Activated T-cell treated with anti-CD3 and anti-CD28 coated beads, Interleukin-2, amount 50 U/mL, for 4 hours (primary cell): ENCODE results near the gene TAC3. TPM values are rescaled to one million over a fixed set of nuclear protein-coding genes. Genes with fewer than 3 reads are reported as not detected.
"Not testable (repeated sequence)": the region's sequence is repeated elsewhere in the genome, so short reads cannot be mapped to it uniquely, and the experiment has no call there.

Source experiments
- ATAC-seq, 2 donors: fragments of 200-7000 bp; cut with Tn5 transposase; one replicate each; pipeline ENCODE4 v1.10.0; 2021
- DNase-seq: peaks from one replicate; pipeline ENCODE4 v3.0.0-alpha.2; 2020
- H3K27me3 Mint-ChIP-seq: one replicate; pipeline ENCODE4 v1.8.0; 2021; ENCODE audit warnings: low read depth, mixed read lengths
- H3K36me3 Mint-ChIP-seq: one replicate; pipeline ENCODE4 v1.8.0; 2022; ENCODE audit warnings: mixed read lengths; ENCODE audit not compliant: insufficient read depth
- H3K4me1 Mint-ChIP-seq: one replicate; pipeline ENCODE4 v1.8.0; 2021; ENCODE audit warnings: low read depth, mixed read lengths
- H3K4me3 Mint-ChIP-seq: one replicate; pipeline ENCODE4 v1.8.0; 2021; ENCODE audit warnings: mild to moderate bottlenecking, moderate library complexity, mixed read lengths
- H3K9me3 Mint-ChIP-seq: one replicate; pipeline ENCODE4 v1.8.0; 2021; ENCODE audit warnings: mixed read lengths
- total RNA-seq, 3 donors: library from RNA; stranded (reverse); gene quantifications; one replicate each; pipeline ENCODE4 v1.2.1, GENCODE V29; 2021

The TAC3 gene
- total RNA-seq, 3 donors from 2014 or later, result 0.43 TPM; not detected in 2

DNA sequence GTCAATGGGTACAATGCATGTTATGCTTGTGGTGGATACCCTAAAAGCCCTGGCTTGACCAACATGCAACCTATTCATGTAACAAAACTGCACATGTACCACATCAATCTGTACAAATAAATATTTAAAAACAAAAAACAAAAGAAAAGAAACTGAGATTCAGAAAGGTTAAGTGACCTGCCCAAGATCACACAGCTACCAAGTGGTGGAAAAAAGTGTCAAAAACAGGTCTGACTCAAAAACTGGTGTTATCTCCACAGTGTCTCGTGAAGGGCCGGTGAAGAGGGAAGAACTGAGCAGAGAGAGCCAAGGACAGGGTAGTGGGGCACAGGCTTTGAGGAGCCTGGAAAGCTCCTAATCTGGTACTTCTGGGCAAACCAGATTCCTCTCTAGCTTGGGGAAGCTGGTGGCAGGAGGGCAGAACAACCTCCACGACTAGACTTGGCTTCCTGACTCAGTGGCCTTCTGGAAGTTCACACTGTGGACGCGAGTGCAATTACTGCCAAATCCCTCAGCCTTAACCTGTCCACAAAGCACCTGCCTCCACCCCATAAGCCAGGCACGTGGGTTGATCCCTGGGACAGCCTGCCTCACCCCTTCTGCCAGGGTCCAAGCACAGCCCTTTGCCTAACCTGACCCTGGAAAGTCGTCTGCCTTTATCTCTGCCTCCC, 25.5 kb downstream of the TAC3 start:
- Mint-ChIP-seq H3K9me3 (no peaks in the 10 kb centered on the region), H3K4me3 (no peak overlapping the region), H3K4me1 (peaks cover 12% of the 10 kb centered on the region), H3K27me3 (no peaks in the 10 kb centered on the region), H3K36me3 (peaks cover 2% of the 10 kb centered on the region)
- DNase-seq, result no peak
- ATAC-seq, result no peak

DNA sequence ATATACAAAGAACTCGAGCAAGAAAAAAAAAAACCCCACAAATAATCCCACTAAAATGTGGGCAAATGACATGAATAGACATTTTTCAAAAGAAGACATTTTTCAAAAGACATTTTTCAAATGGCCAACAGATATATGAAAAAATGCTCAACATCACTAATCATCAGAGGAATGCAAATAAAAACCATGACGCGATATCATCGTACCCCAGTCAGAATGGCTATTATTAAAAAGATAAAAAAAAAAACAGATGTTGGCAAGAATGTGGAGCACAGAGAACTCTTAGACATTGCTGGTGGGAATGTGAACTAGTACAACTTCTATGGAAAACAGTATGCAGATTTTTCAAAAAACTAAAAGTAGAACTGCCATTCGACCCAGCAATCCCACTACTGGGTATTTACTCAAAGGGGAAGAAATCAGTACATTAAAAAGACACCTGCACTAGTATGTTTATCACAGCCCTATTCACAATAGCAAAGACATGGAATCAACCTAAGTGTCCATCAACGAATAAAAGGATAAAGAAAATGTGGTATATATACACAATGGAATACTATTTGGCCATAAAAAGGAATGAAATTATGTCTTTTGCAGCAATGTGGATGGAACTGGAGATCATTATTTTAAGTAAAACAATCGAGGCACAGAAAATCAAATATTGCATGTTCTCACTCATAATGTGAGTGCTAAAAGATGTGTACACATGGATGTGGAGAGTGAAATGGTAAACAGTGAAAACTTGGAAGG, 26.3 kb downstream of the TAC3 start:
- Mint-ChIP-seq H3K9me3 (no peaks in the 10 kb centered on the region), H3K4me3 (no peak overlapping the region), H3K27me3 (no peaks in the 10 kb centered on the region), H3K4me1 (peaks cover 12% of the 10 kb centered on the region), H3K36me3 (peaks cover 2% of the 10 kb centered on the region)
- DNase-seq (no peak), ATAC-seq (no peak)

DNA sequence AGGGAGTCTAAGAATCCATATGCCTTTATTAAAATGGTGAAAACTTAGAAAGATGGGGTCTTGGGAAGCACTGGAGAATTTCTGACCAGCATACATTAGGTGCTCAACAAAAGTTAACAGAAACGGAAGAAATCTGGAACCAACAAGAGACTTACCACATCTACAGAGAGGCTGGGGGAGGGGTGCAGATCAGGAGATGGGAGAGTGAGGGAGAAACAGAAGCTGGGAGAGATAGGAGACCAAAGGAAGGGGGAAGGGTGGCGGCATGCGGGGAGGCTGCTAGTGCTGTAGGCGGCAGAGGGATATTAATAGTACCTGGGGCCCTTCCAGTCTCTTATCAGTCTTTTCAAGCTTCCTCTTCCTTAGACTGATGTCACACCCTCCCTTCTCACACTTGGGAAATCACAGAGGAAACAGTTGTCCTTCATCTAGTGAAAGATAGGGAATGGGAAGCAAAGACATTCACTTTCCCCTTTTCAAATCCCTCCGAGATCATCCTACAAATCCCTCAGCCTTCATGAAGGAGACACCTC, 28.1 kb downstream of the TAC3 start:
- ATAC-seq (no peak), DNase-seq (no peak)
- no peaks in the 10 kb centered on the region for H3K27me3 Mint-ChIP-seq
- H3K4me3 Mint-ChIP-seq, result no peak overlapping the region
- peaks cover 12% of the 10 kb centered on the region for H3K4me1 Mint-ChIP-seq
- H3K9me3 Mint-ChIP-seq, result no peaks in the 10 kb centered on the region
- H3K36me3 Mint-ChIP-seq, result peaks cover 2% of the 10 kb centered on the region

DNA sequence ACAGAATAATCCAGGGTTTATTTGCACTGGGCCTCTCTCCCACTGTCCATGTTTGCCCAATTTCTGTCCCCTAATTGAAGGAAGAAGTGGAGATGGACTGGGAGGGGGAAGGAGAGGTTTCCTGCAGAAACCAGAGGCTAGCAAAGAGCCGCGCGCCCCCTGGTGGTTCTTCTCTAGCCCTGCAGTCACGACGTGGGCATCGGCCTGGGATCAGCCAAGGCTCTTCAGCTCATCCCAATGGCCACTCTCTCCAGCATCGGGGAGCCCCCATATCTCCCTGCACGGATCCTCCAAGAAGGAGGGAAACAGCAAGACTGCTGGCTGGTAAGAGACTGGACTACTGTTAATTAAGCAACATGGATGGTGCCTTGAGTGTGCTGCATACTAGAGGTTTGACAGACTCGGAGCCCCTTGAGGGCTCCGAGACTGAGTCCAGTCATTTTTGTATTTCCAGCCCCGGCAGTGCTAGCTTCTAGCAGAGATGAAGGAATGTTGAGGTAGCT, 28.7 kb downstream of the TAC3 start:
- Mint-ChIP-seq H3K4me3 (peak overlapping the region; percentile 33), H3K27me3 (no peaks in the 10 kb centered on the region), H3K4me1 (peaks cover 12% of the 10 kb centered on the region), H3K36me3 (no peaks in the 10 kb centered on the region), H3K9me3 (no peaks in the 10 kb centered on the region)
- DNase-seq, result peak; percentile 76
- peak; percentile 82 to 83 for ATAC-seq

DNA sequence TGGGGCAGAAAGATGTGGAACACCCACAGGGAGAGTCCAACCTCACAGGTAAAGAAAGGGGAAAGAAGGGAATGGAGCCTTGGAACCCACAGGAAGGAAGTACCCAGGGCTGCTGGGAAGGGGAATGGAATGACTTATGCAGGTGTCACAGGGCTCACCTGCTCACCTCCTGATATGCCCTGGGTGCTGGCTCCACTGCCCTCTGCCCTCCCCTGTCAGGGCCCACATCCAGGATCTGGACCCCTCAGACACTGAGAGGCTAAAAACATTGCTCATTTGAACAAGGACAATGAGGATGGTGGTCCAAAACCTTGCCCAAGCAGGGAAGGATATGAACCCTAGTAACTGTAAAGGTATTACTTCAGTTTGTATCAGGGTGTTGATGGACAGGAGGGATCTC, 29.3 kb downstream of the TAC3 start:
- Mint-ChIP-seq H3K4me3 (peak overlapping the region; percentile 33), H3K36me3 (no peaks in the 10 kb centered on the region), H3K9me3 (no peaks in the 10 kb centered on the region), H3K27me3 (no peaks in the 10 kb centered on the region), H3K4me1 (peaks cover 12% of the 10 kb centered on the region)
- ATAC-seq (no peak), DNase-seq (no peak)

GRCh38 chr12:56985714-56986113, 30.6 kb downstream of the TAC3 start:
- not testable (repeated sequence) for H3K9me3 Mint-ChIP-seq, H3K4me3 Mint-ChIP-seq, H3K27me3 Mint-ChIP-seq, DNase-seq, H3K36me3 Mint-ChIP-seq, H3K4me1 Mint-ChIP-seq
- ATAC-seq, result peak; percentile 69 to 71

DNA sequence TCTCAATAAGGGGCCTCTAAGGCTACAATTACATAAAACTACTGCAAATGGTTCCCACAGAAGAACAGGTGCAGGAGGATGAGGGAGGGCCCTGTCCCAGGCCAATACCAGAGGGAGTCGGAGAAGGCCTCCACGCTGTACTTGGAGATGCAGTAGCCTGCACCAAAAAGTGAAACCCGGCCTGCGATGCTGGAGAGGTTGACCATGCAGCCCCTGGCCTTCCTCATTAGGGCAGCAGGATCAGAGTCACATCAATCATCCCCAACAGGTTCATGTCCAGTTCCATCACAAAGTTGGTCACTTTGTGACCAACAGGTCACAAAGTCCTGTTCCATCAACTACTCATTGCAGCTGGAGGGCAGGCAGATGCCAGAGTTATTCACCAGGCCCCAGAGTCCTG, 32.9 kb downstream of the TAC3 start:
- ATAC-seq, result no peak
- H3K4me3 Mint-ChIP-seq, result no peak overlapping the region
- no peaks in the 10 kb centered on the region for H3K9me3 Mint-ChIP-seq
- no peaks in the 10 kb centered on the region for H3K27me3 Mint-ChIP-seq
- no peak for DNase-seq
- H3K36me3 Mint-ChIP-seq, result no peaks in the 10 kb centered on the region
- H3K4me1 Mint-ChIP-seq, result peaks cover 5% of the 10 kb centered on the region

DNA sequence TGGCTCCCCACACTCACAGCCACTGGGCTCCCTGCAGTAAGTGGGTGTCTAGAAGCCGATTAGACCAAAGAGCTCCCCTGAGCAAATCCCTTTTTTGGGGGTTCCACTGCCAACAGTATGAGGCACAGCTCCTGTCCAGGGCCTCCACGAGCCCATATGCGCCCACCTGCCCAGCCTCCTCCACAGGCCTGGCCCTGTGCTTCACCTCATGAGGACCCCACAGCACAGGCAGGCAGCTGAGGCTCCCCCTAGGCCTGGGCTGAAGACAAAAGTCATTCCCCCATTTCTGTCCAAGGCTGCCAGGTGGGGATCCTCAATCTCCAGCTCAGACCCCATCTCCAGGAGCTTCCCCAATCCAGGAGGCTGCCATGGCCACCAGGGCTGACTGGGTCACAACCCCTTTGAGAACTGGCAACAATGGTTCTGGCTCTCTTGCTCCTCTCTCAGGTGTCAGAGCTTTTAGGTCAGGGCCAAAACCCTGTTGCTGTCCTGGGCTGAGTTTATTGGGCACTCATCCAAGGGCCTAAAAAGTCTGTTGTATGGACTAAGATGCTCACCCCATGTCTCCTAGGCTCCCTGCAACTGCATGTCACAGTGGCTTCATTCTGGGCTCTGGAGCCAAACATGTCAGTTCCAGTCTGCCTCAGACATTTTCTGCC, 33.6 kb downstream of the TAC3 start:
- H3K27me3 Mint-ChIP-seq, H3K4me3 Mint-ChIP-seq, ATAC-seq, H3K36me3 Mint-ChIP-seq, DNase-seq, H3K9me3 Mint-ChIP-seq, H3K4me1 Mint-ChIP-seq: not testable (repeated sequence)

GRCh38 chr12:56980941-56981530, 35.3 kb downstream of the TAC3 start:
- H3K4me3 Mint-ChIP-seq, result no peak overlapping the region
- ATAC-seq, result no peak

GRCh38 chr12:56980268-56980667, 36.1 kb downstream of the TAC3 start:
- DNase-seq (no peak), ATAC-seq (no peak)
- Mint-ChIP-seq H3K36me3 (no peaks in the 10 kb centered on the region), H3K9me3 (no peaks in the 10 kb centered on the region), H3K4me1 (no peaks in the 10 kb centered on the region), H3K27me3 (no peaks in the 10 kb centered on the region), H3K4me3 (no peak overlapping the region)

More at GRCh38 chr12:56980941-56981530, 35.3 kb downstream of the TAC3 start:
- H3K27me3 Mint-ChIP-seq, result no peaks in the 10 kb centered on the region
- H3K36me3 Mint-ChIP-seq, result no peaks in the 10 kb centered on the region
- H3K9me3 Mint-ChIP-seq, result no peaks in the 10 kb centered on the region
- DNase-seq, result no peak
- H3K4me1 Mint-ChIP-seq, result no peaks in the 10 kb centered on the region

DNA sequence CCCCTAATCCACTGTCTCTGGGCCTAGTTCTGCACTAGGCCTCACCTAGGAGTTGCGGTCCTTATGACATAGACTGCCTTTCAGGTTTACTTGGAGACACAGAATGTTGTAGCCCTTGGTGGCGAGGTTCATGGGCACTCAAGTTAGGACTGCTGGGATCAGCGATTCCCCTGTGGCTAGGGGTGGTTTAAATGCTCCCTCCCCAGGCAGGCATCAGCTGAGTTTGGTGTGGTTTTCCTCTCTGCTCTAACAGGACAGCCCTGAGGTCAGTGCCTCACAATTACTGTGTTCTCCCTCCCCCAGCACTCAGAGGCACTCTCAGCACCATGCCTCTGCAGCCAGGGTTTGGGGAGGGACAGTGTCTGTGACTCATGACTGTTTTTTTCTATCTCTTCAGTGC, 36.7 kb downstream of the TAC3 start:
- no peaks in the 10 kb centered on the region for H3K27me3 Mint-ChIP-seq
- H3K9me3 Mint-ChIP-seq, result no peaks in the 10 kb centered on the region
- H3K36me3 Mint-ChIP-seq, result no peaks in the 10 kb centered on the region

GRCh38 chr12:56978397-56979138, 37.8 kb downstream of the TAC3 start:
- no peaks in the 10 kb centered on the region for H3K4me1 Mint-ChIP-seq
- ATAC-seq (no peak), DNase-seq (no peak)
- no peaks in the 10 kb centered on the region for H3K9me3 Mint-ChIP-seq
- H3K27me3 Mint-ChIP-seq, result no peaks in the 10 kb centered on the region
- H3K4me3 Mint-ChIP-seq, result no peak overlapping the region
- H3K36me3 Mint-ChIP-seq, result no peaks in the 10 kb centered on the region

More for the DNA sequence above, 36.7 kb downstream of the TAC3 start:
- H3K4me1 Mint-ChIP-seq, result no peaks in the 10 kb centered on the region
- H3K4me3 Mint-ChIP-seq, result no peak overlapping the region
- DNase-seq, result no peak
- ATAC-seq, result no peak

DNA sequence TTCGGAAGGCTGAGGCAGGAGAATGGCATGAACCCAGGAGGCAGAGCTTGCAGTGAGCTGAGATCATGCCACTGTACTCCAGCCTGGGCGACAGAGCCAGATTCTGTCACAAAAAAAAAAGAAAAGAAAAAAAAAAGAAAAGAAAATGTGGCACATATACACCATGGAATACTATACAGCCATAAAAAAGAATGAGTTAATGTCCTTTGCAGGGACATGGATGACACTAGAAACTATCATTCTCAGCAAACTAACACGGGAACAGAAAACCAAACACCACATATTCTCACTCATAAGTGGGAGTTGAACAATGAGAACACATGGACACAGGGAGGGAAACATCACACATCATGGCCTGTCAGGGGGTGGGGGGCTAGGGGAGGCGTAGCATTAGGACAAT, 39.0 kb downstream of the TAC3 start:
- H3K4me3 Mint-ChIP-seq, ATAC-seq, H3K27me3 Mint-ChIP-seq, H3K4me1 Mint-ChIP-seq, H3K36me3 Mint-ChIP-seq, DNase-seq, H3K9me3 Mint-ChIP-seq: not testable (repeated sequence)

DNA sequence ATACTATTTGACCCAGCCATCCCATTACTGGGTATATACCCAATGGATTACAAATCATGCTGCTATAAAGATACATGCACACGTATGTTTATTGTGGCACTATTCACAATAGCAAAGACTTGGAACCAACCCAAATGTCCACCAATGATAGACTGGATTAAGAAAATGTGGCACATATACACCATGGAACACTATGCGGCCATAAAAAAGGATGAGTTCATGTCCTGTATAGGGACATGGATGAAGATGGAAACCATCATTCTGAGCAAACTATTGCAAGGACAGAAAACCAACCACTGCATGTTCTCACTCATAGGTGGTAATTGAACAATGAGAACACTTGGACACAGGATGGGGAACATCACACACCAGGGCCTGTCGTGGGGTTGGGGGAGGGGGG, 42.1 kb downstream of the TAC3 start:
- not testable (repeated sequence) for H3K4me1 Mint-ChIP-seq, H3K27me3 Mint-ChIP-seq, H3K9me3 Mint-ChIP-seq, ATAC-seq, H3K4me3 Mint-ChIP-seq, DNase-seq, H3K36me3 Mint-ChIP-seq
